Activated T-helper 1 cell treated with Interleukin-2 at 50 U/mL for 16 hours (primary cell): Measurements from ENCODE around the gene CIB1.
"Not testable (repeated sequence)": the region's sequence is repeated elsewhere in the genome, so short reads cannot be mapped to it uniquely, and the experiment has no call there.

Experiments
- DNase-seq: peaks from one replicate; pipeline ENCODE4 v3.0.0-alpha.2; 2020; ENCODE audit warnings: low read depth

CIB1 gene

DNA sequence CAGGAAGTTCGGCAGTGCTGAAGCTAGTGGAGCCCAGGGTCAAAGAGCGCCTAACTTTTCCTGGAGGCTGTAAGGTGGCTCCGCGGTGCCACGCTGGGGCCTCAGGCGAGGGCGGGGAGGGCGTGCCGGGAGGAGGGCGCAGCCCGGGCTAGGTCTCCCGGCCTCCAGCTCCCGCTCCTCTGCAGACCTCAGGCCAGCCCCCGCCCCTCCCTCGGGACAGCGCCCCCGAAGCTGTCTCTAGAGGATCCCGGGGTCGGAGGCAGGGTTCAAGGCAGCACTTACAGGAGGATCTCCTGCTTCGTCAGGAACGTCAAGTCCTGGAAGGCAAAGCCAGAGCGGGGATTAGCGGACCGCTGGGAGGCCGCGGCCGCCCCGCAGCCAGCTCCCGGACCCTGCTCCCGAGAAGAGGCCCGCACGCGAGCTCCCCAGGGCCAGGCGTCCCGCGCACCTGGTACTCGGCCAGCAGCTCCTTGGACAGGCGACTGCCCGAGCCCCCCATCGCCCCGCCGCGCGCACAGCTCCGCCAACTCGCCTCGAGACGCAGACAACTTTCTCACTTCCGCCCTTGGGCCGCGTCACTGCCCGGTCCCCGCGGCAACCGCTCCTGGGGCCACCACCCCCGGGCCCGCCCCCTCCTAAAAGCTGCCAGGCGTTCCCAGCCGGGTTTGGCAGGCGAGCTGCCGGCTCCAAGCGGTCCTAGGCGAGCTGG is at the start of gene CIB1:
CIB1 (minus strand) TSS at position 555 of the 709 bp plus-strand sequence; CDS start at position 499, 56 bp downstream.
- peak; percentile 38 for DNase-seq

GRCh38 chr15:90281637-90282036 is 47.9 kb upstream of the CIB1 start:
- DNase-seq = not testable (repeated sequence)

GRCh38 chr15:90280743-90281142 is 47.0 kb upstream of the CIB1 start:
- not testable (repeated sequence) for DNase-seq

- DNase-seq = not testable (repeated sequence)
These were observed 44.7 kb upstream of the CIB1 start for GRCh38 chr15:90278467-90278866.

DNA sequence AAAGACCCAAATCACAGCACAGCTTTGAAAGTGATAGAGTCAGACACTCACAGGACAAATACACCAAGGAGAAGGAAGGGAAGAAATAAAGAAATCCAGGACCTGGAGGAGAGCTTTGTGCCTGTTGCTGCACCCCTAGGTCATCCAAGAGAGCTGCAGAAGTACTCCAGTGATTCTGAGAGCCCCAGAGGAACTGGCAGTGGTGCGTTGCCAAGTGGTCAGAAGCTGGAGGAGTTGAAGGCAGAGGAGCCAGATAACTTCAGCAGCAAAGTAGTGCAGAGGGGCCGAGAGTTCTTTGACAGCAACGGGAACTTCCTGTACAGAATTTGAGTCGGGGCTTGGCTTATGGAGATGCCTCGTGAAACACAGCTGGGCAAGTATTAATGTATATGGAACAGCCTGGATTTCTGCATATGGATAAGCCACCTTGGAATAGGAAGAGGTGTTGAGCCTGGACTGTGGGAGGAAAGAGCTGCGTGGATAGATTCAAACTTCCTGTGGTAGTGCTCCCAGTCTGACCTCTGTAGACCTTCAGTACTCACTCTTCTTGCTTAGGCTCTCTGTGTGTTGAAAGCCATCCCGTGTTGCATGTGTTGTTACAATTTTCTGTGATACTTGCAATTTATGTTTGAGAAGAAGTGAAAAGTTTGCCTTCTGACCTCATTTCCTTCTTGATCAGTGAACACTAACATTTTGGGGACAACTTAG is 37.9 kb upstream of the CIB1 start:
- DNase-seq = no peak

DNA sequence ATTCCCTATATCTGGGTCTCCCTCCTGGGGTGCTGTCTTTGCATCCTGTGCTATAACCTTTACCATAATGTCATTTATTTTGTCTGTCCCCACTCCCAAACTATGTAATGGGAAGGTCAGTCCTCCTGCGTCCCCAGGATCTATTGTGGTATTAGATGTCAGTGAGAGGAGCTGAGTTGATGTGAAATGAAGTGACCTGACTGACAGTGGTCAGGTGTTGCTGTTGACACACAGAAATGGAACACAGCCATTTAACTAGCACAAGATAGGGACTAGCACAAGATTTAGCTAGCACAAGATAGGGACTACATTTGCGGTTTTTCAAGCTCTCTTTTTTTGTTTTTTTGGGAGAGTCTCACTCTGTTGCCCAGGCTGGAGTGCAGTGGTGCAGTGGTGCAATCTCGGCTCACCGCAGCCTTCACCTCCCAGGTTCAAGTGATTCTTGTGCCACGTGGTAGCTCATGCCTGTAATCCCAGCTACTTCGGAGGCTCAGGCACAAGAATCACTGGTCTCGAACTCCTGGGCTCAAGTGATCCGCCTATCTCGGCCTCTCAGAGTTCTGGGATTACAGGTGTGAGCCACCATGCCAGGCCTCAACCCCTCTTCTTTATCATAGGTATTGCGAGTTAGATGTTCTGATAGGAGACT is 36.9 kb upstream of the CIB1 start:
- no peak for DNase-seq

- no peak for DNase-seq
These were observed 34.7 kb upstream of the CIB1 start for GRCh38 chr15:90268415-90268814.

DNA sequence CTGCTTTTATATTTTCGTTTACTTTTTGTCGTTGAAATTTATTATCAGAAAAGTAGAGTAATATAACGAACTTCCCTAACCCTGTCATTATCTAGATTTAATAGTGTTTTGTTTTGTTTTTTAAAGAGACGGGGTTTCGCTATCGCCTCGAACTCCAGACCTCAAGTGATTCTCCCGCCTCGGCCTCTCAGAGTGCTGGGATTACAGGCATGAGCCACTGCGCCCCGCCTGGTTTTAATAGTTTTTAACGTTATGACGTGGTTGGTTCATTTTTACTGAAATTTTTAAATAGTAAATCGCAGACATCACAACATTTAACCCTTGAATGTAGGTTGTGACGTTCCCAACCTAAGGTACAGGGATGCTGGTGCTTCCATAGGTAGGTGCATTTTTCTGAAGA is 32.7 kb upstream of the CIB1 start:
- DNase-seq = no peak

DNA sequence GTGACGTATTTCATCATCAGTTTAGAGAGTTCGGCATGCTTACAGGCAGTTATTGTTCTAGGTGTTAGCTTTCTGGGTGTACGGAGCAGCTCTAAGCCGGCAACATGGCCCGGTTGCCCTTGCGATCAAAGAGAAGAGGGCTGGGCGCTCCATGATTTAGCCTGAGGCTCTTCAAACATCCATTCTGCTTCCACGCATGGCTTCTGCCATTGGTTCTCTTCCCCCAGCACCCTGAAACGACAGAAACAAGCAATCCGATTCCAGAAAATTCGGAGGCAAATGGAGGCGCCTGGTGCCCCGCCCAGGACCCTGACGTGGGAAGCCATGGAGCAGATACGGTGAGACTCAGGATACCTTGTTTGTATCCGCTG is 32.3 kb upstream of the CIB1 start:
- DNase-seq = peak; percentile 7

GRCh38 chr15:90265271-90266060 is 31.7 kb upstream of the CIB1 start, which contains the start of gene NGRN:
Gene NGRN, plus strand, starts transcription at chr15:90265672. Its CDS starts 41 bp downstream, at chr15:90265713.
- DNase-seq = peak; percentile 87

DNA sequence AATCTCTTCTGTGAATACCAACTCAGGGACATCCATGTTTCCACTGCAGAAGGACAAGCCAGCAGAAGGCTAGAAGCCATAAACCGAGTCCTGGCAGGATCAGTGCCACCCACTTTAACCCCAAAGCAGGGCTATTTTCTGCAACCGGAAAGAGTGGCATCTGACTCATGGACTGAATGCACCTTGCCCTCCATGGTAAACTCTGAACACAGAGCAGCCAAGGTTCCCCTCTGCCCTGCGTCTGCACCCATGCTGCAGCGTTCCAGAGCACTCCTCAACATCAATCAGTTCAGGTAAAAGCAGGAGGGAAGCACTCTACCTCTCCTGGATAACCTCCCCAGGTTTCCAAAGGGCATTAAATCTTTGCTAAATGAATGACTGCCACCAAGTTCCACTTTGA is 30.9 kb upstream of the CIB1 start:
- peak; percentile 9 for DNase-seq

- DNase-seq = no peak
These were observed 28.7 kb upstream of the CIB1 start for GRCh38 chr15:90262426-90262825.

DNA sequence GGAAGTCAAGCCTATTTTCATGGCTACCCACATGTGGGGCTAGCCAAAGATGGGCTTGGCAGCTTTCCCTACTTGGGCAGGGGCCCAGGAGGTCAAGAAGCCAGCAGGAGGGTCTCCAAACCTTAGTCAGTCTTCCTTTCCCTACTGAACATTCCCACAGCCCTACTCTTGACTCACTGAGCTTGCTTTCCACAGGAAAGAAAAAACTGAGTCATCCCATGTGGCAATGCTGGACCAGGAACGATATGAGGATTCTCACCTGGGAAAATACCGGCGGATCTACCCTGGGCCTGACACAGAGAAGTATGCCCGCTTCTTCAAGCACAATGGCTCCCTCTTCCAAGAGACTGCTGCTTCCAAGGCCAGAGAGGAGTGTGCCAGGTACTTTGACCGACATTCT is 28.1 kb upstream of the CIB1 start:
- DNase-seq = no peak

GRCh38 chr15:90260731-90261130 is 27.0 kb upstream of the CIB1 start:
- not testable (repeated sequence) for DNase-seq

GRCh38 chr15:90259524-90259923 is 25.8 kb upstream of the CIB1 start:
- DNase-seq = no peak

DNA sequence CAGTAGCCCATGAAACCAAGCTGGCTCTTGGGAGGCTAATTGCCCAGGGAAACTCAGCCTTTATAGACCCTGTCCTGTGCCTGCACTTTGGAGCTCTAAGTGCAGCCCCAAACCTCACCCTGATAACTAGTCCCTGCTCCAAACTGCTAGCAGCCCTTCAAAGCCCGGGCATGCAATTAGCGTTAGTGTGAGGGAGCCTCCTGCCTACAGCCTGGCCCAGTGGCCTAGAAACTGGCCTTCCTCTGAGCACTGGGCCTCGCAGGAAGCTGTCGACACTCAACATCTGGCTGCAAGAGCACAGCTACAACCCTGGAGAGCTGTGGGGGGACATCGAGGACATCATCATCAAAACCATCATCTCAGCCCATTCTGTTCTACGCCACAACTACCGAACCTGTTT is 24.0 kb upstream of the CIB1 start:
- no peak for DNase-seq

DNA sequence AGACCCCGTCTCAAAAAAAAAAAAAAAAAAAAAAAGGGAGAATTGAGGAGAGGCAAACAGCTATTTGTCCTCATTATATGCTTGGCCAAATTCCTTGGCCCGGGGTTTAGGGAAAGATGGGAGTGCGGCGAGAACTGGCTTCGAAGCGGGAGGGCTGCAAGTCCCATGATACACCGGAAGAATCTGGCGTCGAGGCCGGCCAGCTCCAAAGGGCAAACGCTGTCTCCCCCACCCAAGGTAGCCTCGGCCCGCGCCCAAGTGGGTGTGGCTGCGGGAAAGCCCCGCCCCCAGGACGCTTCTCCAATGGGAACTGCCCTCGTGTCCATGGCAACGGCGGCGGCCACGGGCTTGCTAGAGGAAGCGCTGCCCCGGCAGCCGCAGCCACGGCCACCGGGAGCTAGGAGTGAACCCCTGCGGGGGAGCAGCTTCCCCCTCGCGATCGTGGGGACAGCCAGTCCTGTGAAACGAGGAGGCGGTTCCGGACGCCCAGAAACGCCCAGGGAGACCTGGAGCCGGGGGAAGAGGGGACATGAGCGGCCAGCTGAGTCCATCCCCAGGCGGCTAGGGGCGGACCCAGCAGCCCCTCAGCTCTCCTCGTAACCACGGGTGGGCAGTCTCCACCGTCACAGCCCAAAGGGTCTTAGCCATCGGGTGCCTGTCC is 15.6 kb upstream of the CIB1 start, which contains the start of gene TTLL13:
TTLL13 (plus strand) TSS at position 354 of the 661 bp plus-strand sequence. CDS start 1,075 bp downstream, outside the sequence.
- peak; percentile 52 for DNase-seq

DNA sequence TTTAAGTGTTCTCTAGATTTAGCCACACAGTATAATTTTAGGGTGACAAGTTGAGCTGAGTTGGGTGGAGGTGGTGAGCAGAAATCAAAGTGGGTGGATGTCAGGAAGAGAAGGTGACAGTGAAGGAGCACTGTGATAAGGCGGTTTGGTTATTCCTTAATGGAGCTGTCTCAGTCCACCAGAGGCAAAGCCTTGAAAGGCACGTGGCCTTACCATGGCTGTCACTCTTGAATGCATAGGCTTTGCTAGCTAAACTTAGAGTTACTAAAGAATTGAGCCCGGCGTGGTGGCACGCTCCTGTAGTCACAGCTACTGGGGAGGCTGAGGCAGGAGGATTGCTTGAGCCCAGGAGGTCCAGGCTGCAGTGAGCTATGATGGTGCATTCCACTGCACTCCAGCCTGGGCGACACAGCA is 15.1 kb upstream of the CIB1 start:
- no peak for DNase-seq

GRCh38 chr15:90243943-90244639 is 10.3 kb upstream of the CIB1 start:
- DNase-seq = no peak

DNA sequence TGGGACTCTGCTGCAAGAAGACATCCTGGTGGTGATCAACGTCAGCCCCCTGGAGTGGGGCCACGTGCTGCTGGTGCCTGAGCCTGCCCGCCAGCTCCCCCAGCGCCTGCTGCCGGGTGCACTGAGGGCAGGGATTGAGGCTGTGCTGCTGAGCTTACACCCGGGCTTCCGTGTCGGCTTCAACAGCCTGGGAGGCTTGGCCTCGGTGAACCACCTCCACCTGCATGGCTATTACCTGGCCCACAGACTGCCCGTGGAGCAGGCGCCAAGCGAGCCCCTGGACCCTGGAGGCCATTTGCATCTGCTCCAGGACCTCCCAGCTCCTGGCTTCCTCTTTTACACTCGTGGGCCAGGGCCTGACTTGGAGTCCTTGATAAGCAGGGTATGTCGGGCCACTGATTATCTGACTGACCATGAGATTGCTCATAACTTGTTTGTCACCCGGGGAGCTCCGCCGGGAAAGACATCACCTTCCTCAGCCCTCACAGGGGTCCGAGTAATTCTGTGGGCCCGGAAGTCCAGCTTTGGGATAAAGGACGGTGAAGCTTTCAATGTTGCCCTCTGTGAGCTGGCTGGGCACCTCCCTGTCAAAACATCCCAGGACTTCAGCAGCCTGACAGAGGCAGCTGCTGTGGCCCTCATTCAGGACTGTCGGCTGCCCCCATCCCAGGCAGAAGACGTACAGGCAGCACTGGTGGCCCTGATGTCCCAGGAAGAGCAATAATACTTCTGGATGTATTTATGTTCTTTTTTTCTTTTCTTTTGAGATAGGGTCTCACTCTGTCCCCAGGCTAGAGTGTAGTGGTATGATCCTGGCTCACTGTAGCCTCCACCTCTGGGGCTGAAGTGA is 7.8 kb upstream of the CIB1 start:
- no peak for DNase-seq
